GM21737 (cell line): ENCODE data around the gene ERAS.

Experiments
- ATAC-seq: cut with Tn5 transposase; IDR thresholded peaks from one replicate; pipeline ENCODE4 v1.9.1; 2021; ENCODE audit warnings: mild to moderate bottlenecking, moderate library complexity; ENCODE audit not compliant: unreplicated experiment

Gene ERAS, protein sequence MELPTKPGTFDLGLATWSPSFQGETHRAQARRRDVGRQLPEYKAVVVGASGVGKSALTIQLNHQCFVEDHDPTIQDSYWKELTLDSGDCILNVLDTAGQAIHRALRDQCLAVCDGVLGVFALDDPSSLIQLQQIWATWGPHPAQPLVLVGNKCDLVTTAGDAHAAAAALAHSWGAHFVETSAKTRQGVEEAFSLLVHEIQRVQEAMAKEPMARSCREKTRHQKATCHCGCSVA

DNA sequence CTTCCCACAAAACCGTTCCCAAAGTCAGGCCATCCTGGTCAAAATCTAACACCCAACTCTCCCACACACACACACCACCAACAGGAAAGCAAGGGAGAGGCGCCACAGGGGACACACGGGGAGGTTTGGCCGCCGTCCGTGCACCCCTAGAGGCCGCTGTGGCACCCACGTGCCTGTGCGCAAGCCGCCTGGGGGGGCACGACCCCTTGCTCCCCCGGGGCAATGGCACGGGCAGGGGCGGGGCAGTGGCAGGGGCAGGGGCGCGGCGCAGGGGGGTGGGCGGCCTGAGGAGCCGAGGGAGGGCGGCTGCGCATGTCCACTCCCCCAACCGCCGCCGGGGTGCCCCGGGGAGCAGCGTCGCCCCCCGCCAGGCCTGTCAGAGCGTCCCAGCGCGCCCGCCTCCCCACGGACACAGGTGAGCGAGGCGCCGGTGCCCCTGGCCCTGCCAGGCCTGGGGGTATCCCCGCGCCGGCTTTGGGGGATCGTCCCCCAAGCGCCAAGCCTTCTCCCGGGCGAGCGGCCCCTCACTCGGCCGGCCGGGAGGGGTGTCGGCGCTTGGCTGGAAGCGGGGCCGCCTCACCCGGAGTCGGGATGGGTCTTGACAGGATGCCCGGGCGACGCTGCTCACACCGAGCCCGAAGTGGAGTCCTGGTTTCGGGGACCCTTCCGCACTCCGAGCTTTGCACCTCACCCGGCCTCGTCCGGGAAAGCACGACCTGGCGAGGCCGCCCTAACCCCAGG is at the start of gene ERAS:
Gene ERAS, plus strand, starts transcription at position 379 of the 741 bp plus-strand sequence. CDS start 2,611 bp downstream, outside the sequence.
- no peak for ATAC-seq

DNA sequence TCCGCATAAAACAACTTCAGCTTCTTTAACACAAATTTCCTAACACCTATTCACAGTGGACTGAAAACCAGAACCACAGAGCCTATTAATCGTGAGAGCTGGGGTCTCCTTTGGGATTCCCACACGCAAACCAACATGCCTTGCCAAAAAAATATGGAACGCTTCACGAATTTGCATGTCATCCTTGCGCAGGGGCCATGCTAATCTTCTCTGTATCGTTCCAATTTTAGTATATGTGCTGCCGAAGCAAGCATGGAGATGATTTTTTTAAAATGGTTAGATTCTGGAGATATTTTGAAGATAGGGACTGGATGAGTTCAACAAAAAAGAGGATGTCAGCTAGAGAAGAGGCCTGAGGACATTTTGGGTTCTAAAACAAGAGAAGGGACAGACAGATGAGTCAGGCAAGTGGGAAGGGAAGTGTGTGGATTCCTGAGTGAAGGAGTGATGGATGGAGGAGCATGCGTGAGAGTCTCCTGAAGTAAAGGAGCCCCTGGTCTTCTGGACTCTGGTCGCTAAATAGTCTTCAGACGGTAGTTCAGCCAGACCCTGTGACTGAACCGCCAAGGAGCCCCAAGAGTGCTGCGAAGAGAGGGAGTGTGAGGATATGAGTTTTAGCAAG is 49.4 kb upstream of the ERAS start:
- ATAC-seq: no peak

DNA sequence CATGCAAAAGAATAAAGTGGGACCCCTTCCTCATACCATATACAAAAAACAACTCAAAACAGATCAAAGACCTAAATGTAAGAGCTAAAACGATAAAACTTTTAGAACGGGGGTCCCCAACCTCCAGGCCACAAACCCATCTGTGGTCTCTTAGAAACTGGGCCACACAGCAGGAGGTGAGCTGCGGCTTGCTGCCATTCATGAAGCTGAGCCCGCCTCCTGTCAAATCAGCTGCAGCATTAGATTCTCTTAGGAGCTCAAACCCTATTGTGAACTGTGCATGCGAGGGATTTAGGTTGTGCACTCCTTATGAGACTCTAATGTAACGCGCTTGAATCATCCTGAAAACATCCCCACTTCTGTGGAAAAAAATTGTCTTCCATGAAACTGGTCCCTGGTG is 46.9 kb upstream of the ERAS start:
- ATAC-seq: no peak

DNA sequence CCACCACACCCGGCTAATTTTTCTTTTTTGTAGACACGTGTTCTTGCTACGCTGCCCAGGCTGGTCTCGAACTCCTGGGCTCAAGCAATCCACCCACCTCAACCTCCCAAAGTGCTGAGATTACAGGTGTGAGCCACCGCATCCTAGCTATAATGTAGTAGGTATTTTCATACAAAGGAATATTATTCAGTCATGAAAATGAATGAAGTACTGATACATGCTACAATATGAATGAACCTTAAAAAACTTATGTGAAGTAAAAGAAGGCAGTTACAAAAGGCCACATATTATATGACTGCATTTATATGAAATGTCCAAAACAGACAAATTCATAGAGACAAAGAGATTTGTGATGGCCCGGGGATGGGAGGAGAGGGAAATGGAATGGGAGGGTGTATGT is 44.6 kb upstream of the ERAS start:
- no peak for ATAC-seq

DNA sequence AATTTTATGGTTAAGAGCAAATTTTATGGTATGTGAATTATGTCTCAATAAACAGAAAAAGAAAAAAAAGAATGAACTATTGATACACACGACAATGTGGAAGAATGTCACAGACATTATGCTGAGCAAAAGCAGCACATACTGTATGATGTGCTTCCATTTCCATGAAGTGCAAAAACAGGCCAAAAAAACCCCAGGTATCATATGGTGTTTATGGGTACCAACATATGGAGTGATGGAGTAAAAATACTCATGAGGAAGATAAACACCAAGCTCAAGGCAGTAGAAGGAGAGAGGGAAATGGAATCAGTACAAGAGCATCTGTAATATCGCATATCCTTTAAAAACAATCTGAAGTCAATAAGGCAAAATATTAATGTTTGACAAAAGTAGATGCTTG is 44.1 kb upstream of the ERAS start:
- ATAC-seq: no peak

DNA sequence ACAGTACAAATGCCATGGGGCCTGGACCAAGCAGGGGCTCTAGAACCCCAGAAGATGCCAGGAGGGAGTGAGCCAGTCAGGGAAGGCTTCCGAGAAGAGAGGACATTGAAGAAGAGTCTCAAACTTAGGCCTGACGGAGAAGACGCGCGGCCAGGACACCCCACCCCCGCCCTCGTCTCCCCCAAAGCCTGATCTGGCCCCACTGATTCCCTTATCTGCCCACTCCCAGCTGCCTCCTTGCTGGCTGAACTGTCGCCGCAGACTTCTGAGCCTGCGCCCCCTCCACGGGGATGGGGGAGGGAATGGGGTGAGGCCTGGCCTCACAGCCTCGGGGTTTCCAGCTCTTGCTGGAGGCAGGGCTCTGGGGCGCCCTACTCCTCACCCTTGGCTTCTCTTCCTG is 43.5 kb upstream of the ERAS start:
- ATAC-seq: no peak

DNA sequence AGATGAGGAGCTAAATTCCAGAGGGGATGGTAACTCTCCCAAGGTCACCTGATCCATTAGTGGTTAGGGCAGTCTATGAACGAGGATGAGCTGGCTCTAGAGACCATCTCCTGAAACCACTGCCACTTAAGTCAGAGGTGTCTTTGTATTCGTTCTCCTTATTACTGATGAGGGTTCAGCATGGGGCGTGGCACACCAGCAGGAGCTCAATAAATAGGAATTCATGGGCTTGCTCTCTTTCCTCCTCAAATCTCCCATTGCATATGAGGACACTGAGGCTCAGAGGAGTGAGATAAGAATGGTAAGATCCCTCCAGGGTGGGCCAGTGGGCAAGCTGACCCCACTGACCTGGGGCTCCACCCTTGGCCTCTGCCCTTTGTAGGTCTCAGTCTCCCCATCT is 41.6 kb upstream of the ERAS start:
- no peak for ATAC-seq

DNA sequence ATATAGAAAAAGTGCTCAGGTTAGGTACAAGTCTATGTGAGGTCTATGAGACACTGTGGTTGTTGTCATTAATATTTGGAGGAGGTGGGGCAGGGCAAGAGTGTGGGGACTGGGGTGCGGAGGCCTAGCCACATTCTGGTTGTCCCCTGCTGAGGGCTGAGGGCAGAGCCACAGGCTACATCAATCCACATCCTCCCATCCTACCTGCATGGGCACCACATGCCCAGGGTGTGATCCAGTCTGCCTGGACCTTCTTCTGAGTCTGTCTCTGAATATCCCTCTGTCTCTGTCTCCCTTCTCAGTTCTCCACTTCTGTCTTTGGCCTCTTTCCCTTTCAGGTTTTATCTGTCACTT is 41.1 kb upstream of the ERAS start:
- no peak for ATAC-seq

DNA sequence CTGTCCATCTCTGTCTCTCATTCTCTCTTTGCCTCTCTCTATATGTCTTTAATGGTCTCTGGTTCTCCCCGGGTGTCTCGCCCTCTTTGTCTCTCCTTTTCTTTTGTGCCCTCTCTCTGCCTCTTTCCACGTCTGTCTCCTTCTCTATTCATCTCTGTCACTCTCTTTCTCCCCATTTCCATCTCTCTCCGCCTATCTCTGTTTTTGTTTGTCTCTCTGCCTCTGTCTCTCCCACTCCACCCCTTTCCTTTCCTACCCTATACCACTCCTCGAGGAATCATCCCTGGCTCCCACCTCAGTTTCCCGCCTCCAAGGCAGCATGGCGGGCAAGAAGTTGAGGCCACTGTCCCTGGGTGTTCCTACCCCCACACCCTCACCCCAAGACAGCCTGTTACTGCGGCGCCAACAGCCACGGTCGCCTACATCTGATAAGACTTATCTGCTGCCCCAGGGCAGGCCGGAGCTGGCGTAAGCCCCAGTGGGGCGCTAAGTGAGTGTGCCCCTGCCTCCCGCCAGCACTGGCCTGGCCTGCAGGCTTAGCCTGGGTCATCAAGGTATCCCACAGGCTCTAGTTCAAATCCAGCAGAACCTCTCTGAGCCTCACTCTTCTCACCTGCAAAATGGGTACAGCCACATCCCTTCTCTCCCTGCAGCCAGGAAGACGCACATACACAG is 40.6 kb upstream of the ERAS start:
- ATAC-seq: no peak

DNA sequence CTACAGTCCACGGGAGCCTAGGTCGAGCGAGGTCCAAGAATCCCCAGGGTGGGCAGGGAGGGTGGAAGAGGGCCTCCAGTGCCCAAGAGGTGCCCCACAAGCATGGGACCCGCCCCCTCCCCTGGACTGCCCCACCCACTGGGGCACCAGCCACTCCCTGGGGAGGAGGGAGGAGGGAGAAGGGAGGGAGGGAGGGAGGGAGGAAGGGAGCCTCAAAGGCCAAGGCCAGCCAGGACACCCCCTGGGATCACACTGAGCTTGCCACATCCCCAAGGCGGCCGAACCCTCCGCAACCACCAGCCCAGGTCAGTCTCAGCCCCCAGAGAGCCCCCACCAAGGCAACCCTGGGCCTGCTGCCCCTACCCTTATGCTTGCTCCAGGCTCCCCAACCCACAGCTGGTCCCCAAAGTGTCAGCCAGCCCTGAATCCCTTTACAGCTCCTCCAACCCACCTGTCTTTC is 39.9 kb upstream of the ERAS start, which contains the start of gene GATA1:
Gene GATA1, plus strand, starts transcription at position 250 of the 460 bp plus-strand sequence. CDS start 4,520 bp downstream, outside the sequence.
- no peak for ATAC-seq

DNA sequence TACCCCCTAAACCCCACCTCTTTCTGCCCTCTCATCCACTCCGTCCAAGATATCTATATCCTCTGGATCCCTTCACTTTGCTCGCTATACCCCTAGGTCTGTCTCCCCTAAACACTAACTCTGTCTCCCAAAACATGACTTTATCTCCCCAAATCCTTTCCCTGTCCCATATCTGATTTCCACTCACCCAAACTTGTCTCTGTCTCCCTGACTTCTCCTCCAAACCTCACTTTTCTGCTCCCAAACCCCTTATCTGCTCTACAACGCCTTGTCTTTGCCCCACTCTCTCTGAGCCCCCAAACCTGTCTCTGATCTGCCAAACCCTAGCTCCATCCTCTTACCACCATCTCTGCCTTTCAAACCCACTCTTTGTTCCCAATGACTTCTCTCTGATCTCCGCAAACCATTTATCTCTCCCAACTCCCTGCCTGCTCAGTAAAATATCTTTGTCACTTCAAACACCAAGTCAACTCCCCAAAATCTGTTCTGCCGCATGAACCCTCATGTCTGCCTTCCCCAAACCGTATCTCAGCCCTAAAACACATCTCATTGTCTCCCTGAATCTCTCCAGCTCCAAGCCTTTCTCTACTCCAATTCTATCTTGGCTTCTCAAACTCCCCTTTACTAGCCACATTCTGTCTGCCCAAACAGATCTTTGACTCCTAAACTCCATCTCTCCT is 39.3 kb upstream of the ERAS start:
- ATAC-seq: no peak

DNA sequence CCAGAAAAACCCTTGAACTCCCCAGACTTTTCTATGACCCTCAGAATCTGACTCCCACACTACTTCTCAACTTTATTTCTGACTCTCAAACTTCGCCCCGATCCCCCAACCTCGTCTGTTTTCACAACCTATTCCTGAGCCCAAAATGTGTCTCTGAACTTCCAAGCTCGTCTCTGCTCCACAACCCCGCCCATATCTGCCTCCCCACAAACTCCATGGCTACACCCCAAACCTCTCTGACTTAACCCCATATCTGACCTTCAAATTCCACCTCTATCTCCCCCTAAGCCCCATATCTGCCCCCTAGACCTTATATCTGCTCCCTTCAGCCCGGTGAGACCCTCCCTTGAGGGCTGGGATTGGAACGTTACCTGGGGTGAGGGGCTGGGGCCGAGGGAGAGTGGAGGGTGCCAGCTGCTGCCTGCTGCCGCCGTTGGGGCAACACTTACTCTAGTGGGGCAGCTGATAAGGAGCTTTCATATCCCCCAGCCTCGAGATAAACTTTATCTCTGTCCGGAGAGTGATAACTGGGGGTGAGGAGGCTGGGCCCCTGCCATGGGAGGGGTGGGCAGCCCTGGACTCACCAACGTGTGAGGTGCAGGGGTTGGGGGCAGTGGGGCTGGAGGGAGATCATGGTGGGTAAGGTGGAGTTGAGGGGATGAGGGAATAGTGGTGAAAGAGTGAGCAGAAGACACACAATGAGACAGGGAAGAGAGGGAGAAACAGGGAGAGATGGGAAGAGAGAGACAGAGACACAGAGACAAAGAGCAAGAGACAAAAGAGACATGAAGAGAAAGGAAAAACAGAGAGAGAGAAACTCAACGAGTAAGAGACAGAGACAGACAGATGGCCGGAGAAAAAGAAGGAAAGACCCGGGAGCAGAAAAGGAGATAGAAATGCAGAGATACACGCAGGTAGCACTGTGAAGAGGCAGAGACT is 38.5 kb upstream of the ERAS start:
- no peak for ATAC-seq

DNA sequence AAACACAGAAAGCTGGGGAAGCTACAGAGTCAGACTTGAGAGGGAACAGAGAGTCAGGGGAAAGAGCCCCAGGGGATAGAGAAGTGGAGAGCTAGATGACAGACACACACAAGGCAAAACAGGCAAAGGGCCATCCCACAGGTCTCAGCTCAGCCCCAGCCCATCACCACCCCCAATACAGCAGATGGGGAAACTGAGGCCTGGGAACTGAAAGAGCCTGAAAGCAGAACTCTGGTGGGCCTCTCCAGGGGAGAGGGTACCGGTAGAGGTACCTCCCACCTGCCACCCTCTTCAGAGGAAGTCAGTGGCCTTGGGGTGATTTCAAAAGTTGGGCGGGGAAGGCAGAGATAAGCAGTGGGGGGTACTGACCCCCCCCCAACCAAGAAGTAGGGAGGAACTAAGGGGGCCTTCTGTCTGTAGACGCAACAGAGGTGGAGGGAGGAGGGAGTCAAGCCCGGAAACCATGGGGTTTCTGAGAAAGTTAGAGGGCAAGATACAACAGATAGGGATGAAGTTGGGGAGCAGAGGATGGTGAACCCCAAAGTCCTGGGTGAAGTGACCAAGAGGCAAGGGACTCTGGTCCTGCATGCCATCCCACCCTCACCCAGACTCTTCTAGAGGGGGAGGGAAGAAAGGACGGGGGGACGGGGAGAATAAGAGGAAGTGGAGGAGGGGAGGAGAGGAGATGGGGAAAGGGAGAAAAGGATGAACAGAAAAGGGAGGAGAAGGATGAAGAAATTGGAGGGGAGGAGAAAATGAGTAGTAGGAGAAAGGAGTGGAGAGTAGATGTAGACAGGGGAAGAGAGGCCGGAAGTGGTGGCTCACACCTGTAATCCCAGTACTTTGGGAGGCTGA is 36.7 kb upstream of the ERAS start:
- ATAC-seq: no peak

DNA sequence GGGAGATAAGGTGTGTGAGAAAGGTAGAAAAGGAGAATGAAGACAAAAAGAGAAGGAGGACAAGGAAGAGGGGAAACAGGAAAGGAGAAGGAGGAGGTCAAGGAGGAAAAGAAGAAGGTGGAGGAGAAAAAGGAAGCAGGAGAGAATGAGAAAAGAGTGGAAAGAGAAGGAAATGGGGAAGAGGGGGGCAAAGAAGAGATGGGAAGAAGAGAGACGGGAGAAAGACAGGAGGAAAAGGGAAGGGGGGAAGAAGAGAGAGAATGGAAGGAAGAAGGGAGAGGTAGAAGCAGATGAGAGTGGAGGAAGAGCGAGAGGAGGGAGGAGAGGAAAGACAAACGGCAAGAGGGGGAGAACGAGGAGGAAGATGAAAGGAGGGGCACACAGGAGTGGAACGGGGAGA is 35.8 kb upstream of the ERAS start:
- ATAC-seq: no peak

DNA sequence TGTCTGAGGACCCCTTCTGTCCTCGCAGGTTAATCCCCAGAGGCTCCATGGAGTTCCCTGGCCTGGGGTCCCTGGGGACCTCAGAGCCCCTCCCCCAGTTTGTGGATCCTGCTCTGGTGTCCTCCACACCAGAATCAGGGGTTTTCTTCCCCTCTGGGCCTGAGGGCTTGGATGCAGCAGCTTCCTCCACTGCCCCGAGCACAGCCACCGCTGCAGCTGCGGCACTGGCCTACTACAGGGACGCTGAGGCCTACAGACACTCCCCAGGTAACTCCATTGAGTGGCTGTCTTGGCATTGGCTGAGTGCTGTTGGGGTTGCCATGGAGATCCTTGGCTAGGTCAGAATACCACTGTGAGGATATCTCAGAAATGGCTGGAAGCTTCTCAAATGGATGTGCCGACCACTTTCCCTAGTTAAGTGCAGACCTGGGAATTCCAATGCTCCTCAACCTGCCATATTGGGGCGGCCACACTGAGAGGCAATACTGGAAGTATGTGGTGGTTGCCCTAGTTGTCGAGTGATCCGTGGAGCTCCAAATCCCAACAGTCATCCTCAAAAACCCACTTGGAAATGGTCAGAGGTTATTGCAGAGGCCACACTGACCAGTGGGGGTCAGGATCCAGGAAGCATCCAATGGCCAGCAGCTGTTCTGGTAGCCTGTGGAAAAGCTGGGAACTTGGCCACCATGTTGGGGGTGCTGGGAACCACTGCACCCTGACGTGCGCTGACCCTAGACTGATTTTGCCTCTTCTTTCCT is 35.1 kb upstream of the ERAS start:
- ATAC-seq: no peak

DNA sequence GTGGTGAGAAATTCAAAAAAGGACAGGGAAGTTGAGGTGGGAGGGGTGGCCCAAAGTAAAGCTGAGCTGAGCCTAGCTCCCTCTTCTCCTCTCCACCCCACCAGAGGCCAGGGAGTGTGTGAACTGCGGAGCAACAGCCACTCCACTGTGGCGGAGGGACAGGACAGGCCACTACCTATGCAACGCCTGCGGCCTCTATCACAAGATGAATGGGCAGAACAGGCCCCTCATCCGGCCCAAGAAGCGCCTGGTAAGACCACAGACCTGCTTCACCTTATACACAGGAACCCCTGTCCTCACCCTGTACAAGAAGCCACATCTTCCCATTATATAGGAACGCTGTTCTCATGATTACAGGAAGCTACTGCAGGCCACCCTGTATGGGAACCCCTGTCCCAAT is 34.1 kb upstream of the ERAS start:
- ATAC-seq: no peak

DNA sequence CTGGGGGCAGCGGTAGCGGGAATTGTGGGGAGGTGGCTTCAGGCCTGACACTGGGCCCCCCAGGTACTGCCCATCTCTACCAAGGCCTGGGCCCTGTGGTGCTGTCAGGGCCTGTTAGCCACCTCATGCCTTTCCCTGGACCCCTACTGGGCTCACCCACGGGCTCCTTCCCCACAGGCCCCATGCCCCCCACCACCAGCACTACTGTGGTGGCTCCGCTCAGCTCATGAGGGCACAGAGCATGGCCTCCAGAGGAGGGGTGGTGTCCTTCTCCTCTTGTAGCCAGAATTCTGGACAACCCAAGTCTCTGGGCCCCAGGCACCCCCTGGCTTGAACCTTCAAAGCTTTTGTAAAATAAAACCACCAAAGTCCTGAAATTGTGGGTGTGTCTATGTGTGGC is 32.4 kb upstream of the ERAS start:
- no peak for ATAC-seq

DNA sequence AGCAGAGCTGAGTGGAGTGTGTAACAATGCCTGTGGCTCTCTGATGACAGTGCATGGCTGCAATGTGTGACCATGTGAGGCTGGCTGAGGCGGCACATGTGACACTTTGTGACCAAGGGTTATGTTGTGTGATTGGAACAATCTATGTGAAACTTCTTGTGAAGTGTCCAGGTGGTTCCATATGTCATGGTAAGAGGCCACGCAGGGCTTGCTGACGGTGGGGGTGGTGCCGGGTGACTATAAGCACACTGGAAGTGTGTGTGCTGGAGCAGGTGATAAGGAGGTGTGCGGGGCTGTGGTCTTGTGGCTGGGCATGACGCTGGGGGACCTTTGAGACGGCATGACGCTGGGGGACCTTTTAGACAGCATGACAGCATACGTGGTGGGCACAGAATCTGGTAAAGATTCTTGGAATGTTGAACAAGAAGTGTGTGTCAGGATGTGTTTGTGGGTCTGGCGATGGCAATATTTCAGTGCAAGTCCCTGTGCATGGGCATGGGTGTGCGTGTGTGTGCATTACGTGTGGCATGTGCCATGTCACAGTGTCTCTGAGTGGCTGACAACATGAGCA is 31.9 kb upstream of the ERAS start:
- no peak for ATAC-seq
